Measurements from ENCODE around the gene CYP2A7. TPM values are rescaled to one million over a fixed set of nuclear protein-coding genes. Genes with fewer than 3 reads are reported as not detected.
"Not testable (repeated sequence)": the region's sequence is repeated elsewhere in the genome, so short reads cannot be mapped to it uniquely, and the experiment has no call there.

CYP2A7 gene
- total RNA-seq (not detected), polyA plus RNA-seq (not detected)

GRCh38 chr19:40882062-40882461, at the start of gene CYP2A7:
Gene CYP2A7 (minus strand): TSS chr19:40882231. CDS start chr19:40882210, 21 bp downstream.
- not testable (repeated sequence) for H3K9me3 ChIP-seq (ENCODE audit: control insufficient read depth in 2 of 2, low read length in 2 of 2); ATAC-seq (ENCODE audit: low read depth in 2 of 2); H3K27ac Mint-ChIP-seq; H3K4me1 ChIP-seq (ENCODE audit: control insufficient read depth, insufficient read depth, low read length, poor library complexity, severe bottlenecking); H3K27me3 ChIP-seq (ENCODE audit: control insufficient read depth, insufficient read depth, low read length); H3K4me3 ChIP-seq (ENCODE audit: low read depth, low read length); H3K36me3 ChIP-seq (ENCODE audit: control insufficient read depth, insufficient read depth, low read length); H3K36me3 Mint-ChIP-seq; H3K9me3 Mint-ChIP-seq; DNase-seq; H3K4me1 Mint-ChIP-seq; H3K27ac ChIP-seq (ENCODE audit: insufficient read depth, low read length, poor library complexity, severe bottlenecking)
- H3K27me3 Mint-ChIP-seq: peaks cover 40% of the 10 kb centered on the region
- H3K4me3 Mint-ChIP-seq: peak within 1 kb of the TSS in 1 of 4 donors; percentile 82

GRCh38 chr19:40930799-40931198, 48.8 kb upstream of the CYP2A7 start:
- not testable (repeated sequence) for H3K9me3 ChIP-seq (ENCODE audit: control insufficient read depth in 2 of 2, low read length in 2 of 2); H3K27ac ChIP-seq (ENCODE audit: insufficient read depth, low read length, poor library complexity, severe bottlenecking); H3K36me3 Mint-ChIP-seq; H3K27ac Mint-ChIP-seq; H3K4me1 ChIP-seq (ENCODE audit: control insufficient read depth, insufficient read depth, low read length, poor library complexity, severe bottlenecking); H3K4me1 Mint-ChIP-seq; H3K9me3 Mint-ChIP-seq; H3K36me3 ChIP-seq (ENCODE audit: control insufficient read depth, insufficient read depth, low read length); ATAC-seq (ENCODE audit: low read depth in 2 of 2); H3K4me3 ChIP-seq (ENCODE audit: low read depth, low read length); H3K4me3 Mint-ChIP-seq; DNase-seq; H3K27me3 ChIP-seq (ENCODE audit: control insufficient read depth, insufficient read depth, low read length)
- H3K27me3 Mint-ChIP-seq: peaks cover 23% of the 10 kb centered on the region

- H3K9me3 Mint-ChIP-seq; H3K27ac Mint-ChIP-seq; H3K9me3 ChIP-seq (ENCODE audit: control insufficient read depth in 2 of 2, low read length in 2 of 2); H3K4me1 ChIP-seq (ENCODE audit: control insufficient read depth, insufficient read depth, low read length, poor library complexity, severe bottlenecking); DNase-seq; H3K36me3 Mint-ChIP-seq; H3K4me1 Mint-ChIP-seq; H3K27ac ChIP-seq (ENCODE audit: insufficient read depth, low read length, poor library complexity, severe bottlenecking); ATAC-seq (ENCODE audit: low read depth in 2 of 2); H3K27me3 ChIP-seq (ENCODE audit: control insufficient read depth, insufficient read depth, low read length); H3K4me3 Mint-ChIP-seq; H3K36me3 ChIP-seq (ENCODE audit: control insufficient read depth, insufficient read depth, low read length); H3K4me3 ChIP-seq (ENCODE audit: low read depth, low read length): not testable (repeated sequence)
- peaks cover 20% of the 10 kb centered on the region for H3K27me3 Mint-ChIP-seq
Observed at GRCh38 chr19:40929942-40930341, 47.9 kb upstream of the CYP2A7 start.

GRCh38 chr19:40928850-40929249, 46.8 kb upstream of the CYP2A7 start:
- Histone ChIP-seq H3K4me3 (ENCODE audit: low read depth, low read length) (no peak overlapping the region), H3K36me3 (ENCODE audit: control insufficient read depth, insufficient read depth, low read length) (no peaks in the 10 kb centered on the region), H3K27ac (ENCODE audit: insufficient read depth, low read length, poor library complexity, severe bottlenecking) (no peak overlapping the region), H3K27me3 (ENCODE audit: control insufficient read depth, insufficient read depth, low read length) (peaks cover 8% of the 10 kb centered on the region), H3K9me3 (ENCODE audit: control insufficient read depth in 2 of 2, low read length in 2 of 2) (no peaks in the 10 kb centered on the region), H3K4me1 (ENCODE audit: control insufficient read depth, insufficient read depth, low read length, poor library complexity, severe bottlenecking) (no peaks in the 10 kb centered on the region)
- no peak for DNase-seq
- H3K4me1 Mint-ChIP-seq: no peaks in the 10 kb centered on the region
- peaks cover 20% of the 10 kb centered on the region for H3K27me3 Mint-ChIP-seq
- no peak for ATAC-seq (ENCODE audit: low read depth in 2 of 2)
- H3K4me3 Mint-ChIP-seq: no peak overlapping the region
- no peak overlapping the region for H3K27ac Mint-ChIP-seq
- peaks cover 0 to 4% (median 0%) of the 10 kb centered on the region in 7 donors for H3K9me3 Mint-ChIP-seq
- H3K36me3 Mint-ChIP-seq: no peaks in the 10 kb centered on the region

- no peak overlapping the region for H3K27ac Mint-ChIP-seq
- H3K9me3 ChIP-seq (ENCODE audit: control insufficient read depth in 2 of 2, low read length in 2 of 2): no peaks in the 10 kb centered on the region
- no peaks in the 10 kb centered on the region for H3K36me3 Mint-ChIP-seq
- H3K4me3 Mint-ChIP-seq: no peak overlapping the region
- H3K36me3 ChIP-seq (ENCODE audit: control insufficient read depth, insufficient read depth, low read length): no peaks in the 10 kb centered on the region
- peaks cover 8% of the 10 kb centered on the region for H3K27me3 ChIP-seq (ENCODE audit: control insufficient read depth, insufficient read depth, low read length)
- DNase-seq (no peak), ATAC-seq (ENCODE audit: low read depth in 2 of 2) (no peak)
- H3K27me3 Mint-ChIP-seq: peaks cover 23% of the 10 kb centered on the region
- no peak overlapping the region for H3K4me3 ChIP-seq (ENCODE audit: low read depth, low read length)
- H3K27ac ChIP-seq (ENCODE audit: insufficient read depth, low read length, poor library complexity, severe bottlenecking): no peak overlapping the region
- peaks cover 0 to 3% (median 0%) of the 10 kb centered on the region in 7 donors for H3K9me3 Mint-ChIP-seq
- H3K4me1 Mint-ChIP-seq: no peaks in the 10 kb centered on the region
- no peaks in the 10 kb centered on the region for H3K4me1 ChIP-seq (ENCODE audit: control insufficient read depth, insufficient read depth, low read length, poor library complexity, severe bottlenecking)
Observed at GRCh38 chr19:40927567-40927966, 45.5 kb upstream of the CYP2A7 start.

GRCh38 chr19:40926276-40926675, 44.2 kb upstream of the CYP2A7 start:
- not testable (repeated sequence) for H3K4me3 Mint-ChIP-seq; H3K4me1 ChIP-seq (ENCODE audit: control insufficient read depth, insufficient read depth, low read length, poor library complexity, severe bottlenecking); H3K4me3 ChIP-seq (ENCODE audit: low read depth, low read length); DNase-seq; H3K36me3 ChIP-seq (ENCODE audit: control insufficient read depth, insufficient read depth, low read length); H3K27ac ChIP-seq (ENCODE audit: insufficient read depth, low read length, poor library complexity, severe bottlenecking); H3K4me1 Mint-ChIP-seq; H3K9me3 ChIP-seq (ENCODE audit: control insufficient read depth in 2 of 2, low read length in 2 of 2); H3K27ac Mint-ChIP-seq; H3K9me3 Mint-ChIP-seq; ATAC-seq (ENCODE audit: low read depth in 2 of 2); H3K27me3 ChIP-seq (ENCODE audit: control insufficient read depth, insufficient read depth, low read length); H3K36me3 Mint-ChIP-seq
- H3K27me3 Mint-ChIP-seq: peaks cover 31% of the 10 kb centered on the region

GRCh38 chr19:40923934-40924391, 41.9 kb upstream of the CYP2A7 start:
- H3K4me3 Mint-ChIP-seq: no peak overlapping the region
- ATAC-seq (ENCODE audit: low read depth in 2 of 2): no peak
- H3K27ac Mint-ChIP-seq: no peak overlapping the region

GRCh38 chr19:40922237-40923160, 40.5 kb upstream of the CYP2A7 start:
- not testable (repeated sequence) for ATAC-seq (ENCODE audit: low read depth in 2 of 2); H3K4me1 ChIP-seq (ENCODE audit: control insufficient read depth, insufficient read depth, low read length, poor library complexity, severe bottlenecking); H3K4me3 Mint-ChIP-seq; H3K36me3 Mint-ChIP-seq; H3K4me3 ChIP-seq (ENCODE audit: low read depth, low read length); DNase-seq; H3K27ac Mint-ChIP-seq; H3K36me3 ChIP-seq (ENCODE audit: control insufficient read depth, insufficient read depth, low read length); H3K27ac ChIP-seq (ENCODE audit: insufficient read depth, low read length, poor library complexity, severe bottlenecking); H3K27me3 ChIP-seq (ENCODE audit: control insufficient read depth, insufficient read depth, low read length); H3K4me1 Mint-ChIP-seq
- Mint-ChIP-seq H3K27me3 (peaks cover 22% of the 10 kb centered on the region), H3K9me3 (peaks cover 0 to 24% (median 8%) of the 10 kb centered on the region in 7 donors)
- H3K9me3 ChIP-seq (ENCODE audit: control insufficient read depth in 2 of 2, low read length in 2 of 2): peaks cover 9 to 22% of the 10 kb centered on the region in 2 experiments

More at GRCh38 chr19:40923934-40924391, 41.9 kb upstream of the CYP2A7 start:
- peaks cover 25% of the 10 kb centered on the region for H3K27me3 Mint-ChIP-seq
- Histone ChIP-seq H3K4me1 (ENCODE audit: control insufficient read depth, insufficient read depth, low read length, poor library complexity, severe bottlenecking) (no peaks in the 10 kb centered on the region), H3K4me3 (ENCODE audit: low read depth, low read length) (no peak overlapping the region), H3K27me3 (ENCODE audit: control insufficient read depth, insufficient read depth, low read length) (peaks cover 6% of the 10 kb centered on the region), H3K36me3 (ENCODE audit: control insufficient read depth, insufficient read depth, low read length) (no peaks in the 10 kb centered on the region), H3K27ac (ENCODE audit: insufficient read depth, low read length, poor library complexity, severe bottlenecking) (no peak overlapping the region), H3K9me3 (ENCODE audit: control insufficient read depth in 2 of 2, low read length in 2 of 2) (peaks cover 9 to 19% of the 10 kb centered on the region in 2 experiments)
- no peak for DNase-seq
- no peaks in the 10 kb centered on the region for H3K36me3 Mint-ChIP-seq
- no peaks in the 10 kb centered on the region for H3K4me1 Mint-ChIP-seq
- peaks cover 0 to 19% (median 6%) of the 10 kb centered on the region in 7 donors for H3K9me3 Mint-ChIP-seq
